HL-60 (cell line): Measurements from ENCODE around the gene LRBA.

ENCODE experiments used
- CTCF ChIP-seq: IDR thresholded peaks from one replicate; pipeline ENCODE4 v1.5.1; 2011; ENCODE audit warnings: low read length, control low read depth, inconsistent platforms; ENCODE audit not compliant: insufficient read depth
- REST ChIP-seq: IDR thresholded peaks from 2 replicates; pipeline ENCODE4 v1.6.1; 2012; ENCODE audit warnings: low read depth; ENCODE audit not compliant: insufficient replicate concordance

DNA sequence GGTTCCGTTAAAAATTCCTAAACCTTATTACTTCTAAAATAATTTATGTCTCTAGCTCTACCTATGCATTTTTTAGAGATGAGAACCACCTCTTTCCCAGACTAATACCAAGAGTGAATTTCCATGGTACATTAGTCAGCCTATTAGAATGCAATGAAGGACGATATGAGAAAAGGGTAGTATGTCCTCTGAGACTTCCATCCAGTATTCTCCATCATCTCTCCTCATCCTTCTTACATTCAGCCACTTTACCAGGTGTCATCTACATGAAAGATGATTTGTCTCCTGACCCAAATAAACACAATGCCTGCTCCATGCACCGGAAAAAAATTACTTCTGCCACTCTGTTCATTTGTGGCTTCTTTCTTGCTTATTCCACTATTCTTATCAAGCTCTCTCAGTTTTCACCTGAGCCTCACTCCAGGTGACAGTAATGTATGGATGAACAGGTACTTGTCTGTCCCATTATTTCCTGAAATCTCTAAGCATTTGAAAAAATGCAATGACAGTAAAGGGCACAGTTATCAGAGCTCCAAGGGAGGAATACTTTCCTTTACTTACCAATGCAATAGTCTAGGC lies 335.2 kb downstream of the LRBA start:
- TF ChIP-seq CTCF (no peak), REST (no peak)
